ENCODE measurements around the gene MERTK. TPM values are rescaled to one million over a fixed set of nuclear protein-coding genes. Genes with fewer than 3 reads are reported as not detected.

Gene MERTK
- total RNA-seq, 2 donors from 2014 or later, result 47.1 to 69.9 TPM

DNA sequence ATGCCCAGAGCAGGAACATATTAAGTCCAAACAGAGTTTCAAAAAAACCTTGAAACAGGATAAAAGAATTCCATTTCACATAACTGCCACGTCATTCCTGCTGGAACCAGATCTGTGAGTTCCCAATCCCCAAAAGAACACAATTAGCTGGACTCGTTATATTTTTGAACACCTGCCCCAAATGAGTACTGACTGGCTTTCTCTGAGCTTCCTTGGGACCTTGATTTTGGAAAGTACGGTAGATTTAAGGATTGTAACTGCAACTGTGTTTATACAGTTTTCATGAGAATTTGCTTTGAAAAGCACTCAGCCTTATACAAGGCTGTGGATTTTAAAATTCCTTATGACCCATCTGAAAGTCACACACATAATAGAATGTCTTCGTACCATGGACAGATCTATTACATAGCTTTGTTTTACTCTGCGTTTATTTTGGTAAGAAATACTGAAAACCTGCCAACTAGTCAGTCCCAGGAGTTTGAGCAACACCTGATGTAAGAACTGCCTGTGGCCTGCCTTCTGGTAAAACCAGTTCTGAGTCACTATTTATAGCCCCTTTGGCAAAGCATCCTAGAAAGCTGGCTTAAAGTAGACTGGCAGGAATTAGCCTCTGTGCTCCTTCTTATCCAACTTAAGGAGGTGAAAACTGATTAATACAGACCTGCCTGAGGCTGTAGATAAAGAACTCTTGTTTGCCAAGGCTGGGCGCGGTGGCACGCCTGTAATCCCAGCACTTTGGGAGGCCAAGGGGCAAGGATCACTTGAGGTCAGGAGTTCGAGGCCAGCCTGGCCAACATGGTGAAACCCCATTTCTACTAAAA, 48.1 kb downstream of the MERTK start:
- Histone ChIP-seq H3K4me1 (ENCODE audit: control insufficient read depth in 1 of 2, low read depth in 2 of 2) (peaks cover 11 to 24% of the 10 kb centered on the region in 2 donors), H3K4me3 (no peak overlapping the region), H3K27ac (peak overlapping the region; percentile 80 to 92), H3K27me3 (replicated peaks; ENCODE audit: insufficient read depth) (no peaks in the 10 kb centered on the region), H3K9me3 (no peaks in the 10 kb centered on the region), H3K36me3 (peaks cover 6% of the 10 kb centered on the region)
- peak; percentile 94 for ATAC-seq (ENCODE audit: insufficient number of reproducible peaks, low FRiP score, low read depth)
- peak; percentile 29 for DNase-seq (ENCODE audit: low spot score)
- TF ChIP-seq, protein P1, sequence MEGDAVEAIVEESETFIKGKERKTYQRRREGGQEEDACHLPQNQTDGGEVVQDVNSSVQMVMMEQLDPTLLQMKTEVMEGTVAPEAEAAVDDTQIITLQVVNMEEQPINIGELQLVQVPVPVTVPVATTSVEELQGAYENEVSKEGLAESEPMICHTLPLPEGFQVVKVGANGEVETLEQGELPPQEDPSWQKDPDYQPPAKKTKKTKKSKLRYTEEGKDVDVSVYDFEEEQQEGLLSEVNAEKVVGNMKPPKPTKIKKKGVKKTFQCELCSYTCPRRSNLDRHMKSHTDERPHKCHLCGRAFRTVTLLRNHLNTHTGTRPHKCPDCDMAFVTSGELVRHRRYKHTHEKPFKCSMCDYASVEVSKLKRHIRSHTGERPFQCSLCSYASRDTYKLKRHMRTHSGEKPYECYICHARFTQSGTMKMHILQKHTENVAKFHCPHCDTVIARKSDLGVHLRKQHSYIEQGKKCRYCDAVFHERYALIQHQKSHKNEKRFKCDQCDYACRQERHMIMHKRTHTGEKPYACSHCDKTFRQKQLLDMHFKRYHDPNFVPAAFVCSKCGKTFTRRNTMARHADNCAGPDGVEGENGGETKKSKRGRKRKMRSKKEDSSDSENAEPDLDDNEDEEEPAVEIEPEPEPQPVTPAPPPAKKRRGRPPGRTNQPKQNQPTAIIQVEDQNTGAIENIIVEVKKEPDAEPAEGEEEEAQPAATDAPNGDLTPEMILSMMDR (IDR thresholded peaks at IDR 0.05), result no peak

DNA sequence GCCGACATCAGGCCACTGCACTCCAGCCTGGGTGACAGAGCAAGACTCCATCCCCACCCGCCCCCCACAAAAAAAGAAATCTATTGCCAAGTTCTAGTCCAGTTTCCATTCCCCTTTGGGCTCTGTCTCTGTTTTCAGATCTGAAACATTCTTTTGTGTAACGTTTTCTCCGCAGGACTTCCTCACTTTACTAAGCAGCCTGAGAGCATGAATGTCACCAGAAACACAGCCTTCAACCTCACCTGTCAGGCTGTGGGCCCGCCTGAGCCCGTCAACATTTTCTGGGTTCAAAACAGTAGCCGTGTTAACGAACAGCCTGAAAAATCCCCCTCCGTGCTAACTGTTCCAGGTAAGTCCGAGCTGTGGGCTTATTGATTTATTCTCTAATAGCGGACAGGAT, 48.8 kb downstream of the MERTK start:
- Histone ChIP-seq H3K27ac (peak overlapping the region; percentile 80 to 92), H3K27me3 (replicated peaks; ENCODE audit: insufficient read depth) (no peaks in the 10 kb centered on the region), H3K4me1 (ENCODE audit: control insufficient read depth in 1 of 2, low read depth in 2 of 2) (peaks cover 11 to 24% of the 10 kb centered on the region in 2 donors), H3K4me3 (no peak overlapping the region), H3K9me3 (no peaks in the 10 kb centered on the region), H3K36me3 (peaks cover 6% of the 10 kb centered on the region)
- DNase-seq (ENCODE audit: low spot score) (no peak), ATAC-seq (ENCODE audit: insufficient number of reproducible peaks, low FRiP score, low read depth) (no peak)
- TF ChIP-seq, protein P1 (IDR thresholded peaks at IDR 0.05), result no peak

DNA sequence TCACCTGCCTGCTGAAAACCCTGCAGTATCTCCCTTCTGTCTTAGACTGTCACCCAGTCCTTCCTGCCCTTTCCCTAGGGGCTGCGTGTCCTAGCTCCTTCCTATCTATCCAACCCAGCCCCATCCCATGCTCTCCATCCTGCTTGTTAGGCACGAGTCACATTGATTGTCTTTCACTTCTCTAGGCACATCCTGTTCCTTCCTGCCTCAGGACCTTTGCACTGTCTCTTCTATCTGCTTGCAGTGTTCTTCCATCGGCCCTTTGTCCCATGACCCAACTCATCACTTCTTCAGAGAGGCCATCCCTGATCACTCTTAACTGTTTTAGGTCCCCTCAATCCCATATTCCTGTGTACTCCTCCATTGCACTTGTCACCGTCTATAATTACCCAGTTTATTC, 50.4 kb downstream of the MERTK start:
- Histone ChIP-seq H3K4me3 (no peak overlapping the region), H3K4me1 (ENCODE audit: control insufficient read depth in 1 of 2, low read depth in 2 of 2) (peaks cover 11 to 24% of the 10 kb centered on the region in 2 donors), H3K27me3 (replicated peaks; ENCODE audit: insufficient read depth) (no peaks in the 10 kb centered on the region), H3K9me3 (no peaks in the 10 kb centered on the region), H3K27ac (no peak overlapping the region), H3K36me3 (peaks cover 6% of the 10 kb centered on the region)
- TF ChIP-seq, protein P1 (IDR thresholded peaks at IDR 0.05), result no peak
- no peak for DNase-seq (ENCODE audit: low spot score)
- no peak for ATAC-seq (ENCODE audit: insufficient number of reproducible peaks, low FRiP score, low read depth)

DNA sequence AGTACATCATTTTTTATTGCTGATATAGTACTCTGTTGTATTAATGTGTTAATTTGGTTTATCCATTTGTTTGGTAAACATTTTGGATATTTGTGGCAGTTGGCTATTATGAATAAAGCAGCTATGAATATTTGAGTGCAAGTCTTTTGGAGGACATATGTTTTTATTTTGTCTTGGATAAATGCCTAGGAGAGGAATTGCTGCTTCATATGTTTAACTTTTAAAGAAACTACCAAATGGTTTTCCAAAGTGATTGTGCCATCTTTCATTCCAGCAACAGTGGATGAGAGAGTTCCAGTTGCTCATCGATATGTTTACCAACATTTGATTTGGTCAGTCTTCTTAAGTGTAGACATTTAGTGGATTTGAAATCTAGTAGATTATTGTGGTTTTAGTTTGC, 51.8 kb downstream of the MERTK start:
- Histone ChIP-seq H3K9me3 (no peaks in the 10 kb centered on the region), H3K27me3 (replicated peaks; ENCODE audit: insufficient read depth) (no peaks in the 10 kb centered on the region), H3K36me3 (peaks cover 6% of the 10 kb centered on the region), H3K27ac (no peak overlapping the region), H3K4me3 (no peak overlapping the region), H3K4me1 (ENCODE audit: control insufficient read depth in 1 of 2, low read depth in 2 of 2) (peaks cover 13 to 25% of the 10 kb centered on the region in 2 donors)
- TF ChIP-seq, protein P1 (IDR thresholded peaks at IDR 0.05), result no peak
- DNase-seq (ENCODE audit: low spot score), result no peak
- no peak for ATAC-seq (ENCODE audit: insufficient number of reproducible peaks, low FRiP score, low read depth)

DNA sequence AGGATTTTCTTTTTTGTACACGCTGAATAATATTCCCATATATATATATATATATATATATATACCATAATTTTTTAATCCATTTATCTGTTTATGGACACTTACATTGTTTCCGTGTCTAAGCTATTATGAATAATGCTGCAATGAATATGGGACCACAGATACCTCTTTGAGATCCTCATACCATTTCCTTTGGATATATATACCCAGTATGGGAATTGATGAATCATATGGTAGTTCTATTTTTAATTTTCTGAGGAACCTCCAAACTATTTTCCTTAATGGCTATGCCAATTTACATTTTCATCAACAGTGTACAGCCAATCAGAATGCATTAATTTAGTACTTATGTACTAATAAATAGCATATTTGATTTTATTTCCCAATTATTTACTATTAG, 53.1 kb downstream of the MERTK start:
- peaks cover 11 to 23% of the 10 kb centered on the region in 2 donors for H3K4me1 ChIP-seq (ENCODE audit: control insufficient read depth in 1 of 2, low read depth in 2 of 2)
- ATAC-seq (ENCODE audit: insufficient number of reproducible peaks, low FRiP score, low read depth) (no peak), DNase-seq (ENCODE audit: low spot score) (no peak)
- TF ChIP-seq, protein P1 (IDR thresholded peaks at IDR 0.05), result no peak
- no peaks in the 10 kb centered on the region for H3K9me3 ChIP-seq
- no peak overlapping the region for H3K4me3 ChIP-seq
- H3K36me3 ChIP-seq, result peaks cover 6% of the 10 kb centered on the region
- no peaks in the 10 kb centered on the region for H3K27me3 ChIP-seq (replicated peaks; ENCODE audit: insufficient read depth)
- no peak overlapping the region for H3K27ac ChIP-seq

All from thoracic aorta (tissue), 2 donors.